ES-I3 (cell line): ENCODE results near the gene FUBP1.

Source experiments
- H3K36me3 ChIP-seq: 2 replicates; pipeline ENCODE4 v1.6.1; 2013; ENCODE audit warnings: mild to moderate bottlenecking, low read length, control low read depth, moderate library complexity; ENCODE audit not compliant: insufficient read depth
- H3K4me1 ChIP-seq: 2 replicates; pipeline ENCODE4 v1.6.1; 2013; ENCODE audit warnings: mild to moderate bottlenecking, control low read depth, low read length; ENCODE audit not compliant: insufficient read depth
- H3K9ac ChIP-seq: 2 replicates; pipeline ENCODE4 v1.6.1; 2013; ENCODE audit warnings: low read depth, mild to moderate bottlenecking, low read length, moderate library complexity
- H3K9me3 ChIP-seq: 2 replicates; pipeline ENCODE4 v1.6.1; 2013; ENCODE audit warnings: mild to moderate bottlenecking, low read length, moderate library complexity; ENCODE audit not compliant: control insufficient read depth, insufficient read depth

FUBP1 gene

GRCh38 chr1:77905603-77906002 is 73.3 kb downstream of the FUBP1 start:
- H3K36me3 ChIP-seq = no peaks in the 10 kb centered on the region
- H3K9ac ChIP-seq = no peak overlapping the region
- no peaks in the 10 kb centered on the region for H3K9me3 ChIP-seq
- no peaks in the 10 kb centered on the region for H3K4me1 ChIP-seq

GRCh38 chr1:77900687-77901293 is 78.1 kb downstream of the FUBP1 start:
- no peaks in the 10 kb centered on the region for H3K9me3 ChIP-seq
- no peaks in the 10 kb centered on the region for H3K36me3 ChIP-seq
- H3K9ac ChIP-seq = no peak overlapping the region
- H3K4me1 ChIP-seq = no peaks in the 10 kb centered on the region

GRCh38 chr1:77899647-77900320 is 79.1 kb downstream of the FUBP1 start:
- Histone ChIP-seq H3K4me1 (no peaks in the 10 kb centered on the region), H3K9ac (no peak overlapping the region), H3K9me3 (no peaks in the 10 kb centered on the region), H3K36me3 (no peaks in the 10 kb centered on the region)
